Stimulated activated CD4-positive, alpha-beta T cell treated with anti-CD3 and anti-CD28 coated beads, TNF-alpha, amount 100 ng/mL, for 48 hours (primary cell): ENCODE measurements around the gene POC1B.

ENCODE experiments used
- DNase-seq, 3 donors: peaks; one replicate each; pipeline ENCODE4 v3.0.0-alpha.2; 2020; ENCODE audit warnings: low read depth in 3 of 3

The POC1B gene

GRCh38 chr12:89421092-89421835, 104.6 kb downstream of the POC1B start:
- no peak for DNase-seq

- DNase-seq = no peak
These were observed 107.5 kb downstream of the POC1B start for GRCh38 chr12:89418228-89418910.

- no peak for DNase-seq
These were observed 108.4 kb downstream of the POC1B start for GRCh38 chr12:89417246-89417977.

- no peak for DNase-seq
These were observed 109.6 kb downstream of the POC1B start for GRCh38 chr12:89416049-89416792.

GRCh38 chr12:89414851-89415250, 111.0 kb downstream of the POC1B start:
- DNase-seq = no peak

GRCh38 chr12:89414322-89414721, 111.5 kb downstream of the POC1B start:
- no peak for DNase-seq

- DNase-seq = no peak
These were observed 112.6 kb downstream of the POC1B start for GRCh38 chr12:89413234-89413633.

- DNase-seq = no peak
These were observed 113.2 kb downstream of the POC1B start for GRCh38 chr12:89412665-89413064.

GRCh38 chr12:89411846-89412245, 114.0 kb downstream of the POC1B start:
- no peak for DNase-seq

- no peak for DNase-seq
These were observed 114.6 kb downstream of the POC1B start for GRCh38 chr12:89411234-89411633.

GRCh38 chr12:89405626-89406345, 120.1 kb downstream of the POC1B start:
- no peak for DNase-seq

GRCh38 chr12:89401433-89402058, 124.3 kb downstream of the POC1B start:
- no peak for DNase-seq

GRCh38 chr12:89400415-89400814, 125.4 kb downstream of the POC1B start:
- DNase-seq = no peak

- DNase-seq = no peak
These were observed 130.1 kb downstream of the POC1B start for GRCh38 chr12:89395712-89396111.

GRCh38 chr12:89393551-89394121, 132.2 kb downstream of the POC1B start:
- DNase-seq = no peak

- no peak for DNase-seq
These were observed 133.5 kb downstream of the POC1B start for GRCh38 chr12:89392391-89392790.

GRCh38 chr12:89391726-89392336, 134.0 kb downstream of the POC1B start:
- no peak for DNase-seq

- no peak for DNase-seq
These were observed 134.8 kb downstream of the POC1B start for GRCh38 chr12:89390802-89391673.
